Nephron progenitor cell (in vitro differentiated cells): ENCODE results near the gene ROBO2.

ENCODE experiments used
- DNase-seq: peaks from one replicate; pipeline ENCODE4 v3.0.0; 2021
- H3K27ac Mint-ChIP-seq: 2 replicates; pipeline ENCODE4 v1.8.0; 2021; ENCODE audit warnings: mild to moderate bottlenecking, moderate library complexity, mixed read lengths
- H3K27me3 Mint-ChIP-seq: 2 replicates; pipeline ENCODE4 v1.8.0; 2021; ENCODE audit warnings: mild to moderate bottlenecking, low read depth, mixed read lengths; ENCODE audit not compliant: poor library complexity
- H3K36me3 Mint-ChIP-seq: 2 replicates; pipeline ENCODE4 v1.8.0; 2021; ENCODE audit warnings: low read depth, mixed read lengths
- H3K4me1 Mint-ChIP-seq: 2 replicates; pipeline ENCODE4 v1.8.0; 2021; ENCODE audit warnings: mixed read lengths
- H3K4me3 Mint-ChIP-seq: 2 replicates; pipeline ENCODE4 v1.8.0; 2021; ENCODE audit warnings: mild to moderate bottlenecking, moderate library complexity, mixed read lengths
- H3K9me3 Mint-ChIP-seq: 2 replicates; pipeline ENCODE4 v1.8.0; 2021; ENCODE audit warnings: mild to moderate bottlenecking, moderate library complexity, mixed read lengths
- CTCF ChIP-seq: fragments of 200-600 bp; sonication (generic); IDR thresholded peaks from 2 replicates; pipeline ENCODE4 v1.5.0; 2021; ENCODE audit warnings: antibody characterized with exemption

Gene ROBO2

DNA sequence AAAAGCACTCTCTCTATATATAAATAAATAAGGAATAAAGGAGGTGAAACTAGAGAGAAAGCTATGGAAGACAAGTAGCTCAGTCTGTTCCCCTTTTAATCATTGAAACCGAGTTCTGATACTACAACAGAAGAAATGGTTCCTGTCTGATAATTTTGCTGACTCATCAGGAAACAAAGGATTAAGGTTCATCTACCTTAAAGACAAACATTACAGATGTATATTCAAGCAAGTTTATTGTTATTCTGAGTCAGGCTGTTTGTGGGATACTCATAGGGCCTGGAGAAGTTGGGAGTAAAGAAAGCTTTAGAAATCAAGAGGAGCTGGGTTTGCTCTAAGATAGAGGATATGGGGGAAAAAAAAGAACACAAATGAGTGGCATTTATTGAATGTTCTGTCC lies 566.0 kb downstream of the ROBO2 start:
- no peak for DNase-seq
- no peak overlapping the region for H3K4me3 Mint-ChIP-seq
- peaks cover 8% of the 10 kb centered on the region for H3K36me3 Mint-ChIP-seq
- H3K27me3 Mint-ChIP-seq: no peaks in the 10 kb centered on the region
- peaks cover 8% of the 10 kb centered on the region for H3K4me1 Mint-ChIP-seq
- H3K27ac Mint-ChIP-seq: no peak overlapping the region
- TF ChIP-seq CTCF: no peak
- H3K9me3 Mint-ChIP-seq: no peaks in the 10 kb centered on the region

- H3K4me1 Mint-ChIP-seq: peaks cover 8% of the 10 kb centered on the region
- H3K27me3 Mint-ChIP-seq: no peaks in the 10 kb centered on the region
- no peak for TF ChIP-seq CTCF
- H3K36me3 Mint-ChIP-seq: peaks cover 8% of the 10 kb centered on the region
- H3K9me3 Mint-ChIP-seq: no peaks in the 10 kb centered on the region
- no peak for DNase-seq
- H3K4me3 Mint-ChIP-seq: no peak overlapping the region
- H3K27ac Mint-ChIP-seq: no peak overlapping the region
Observed at GRCh38 chr3:77606372-77606771, 566.5 kb downstream of the ROBO2 start.

DNA sequence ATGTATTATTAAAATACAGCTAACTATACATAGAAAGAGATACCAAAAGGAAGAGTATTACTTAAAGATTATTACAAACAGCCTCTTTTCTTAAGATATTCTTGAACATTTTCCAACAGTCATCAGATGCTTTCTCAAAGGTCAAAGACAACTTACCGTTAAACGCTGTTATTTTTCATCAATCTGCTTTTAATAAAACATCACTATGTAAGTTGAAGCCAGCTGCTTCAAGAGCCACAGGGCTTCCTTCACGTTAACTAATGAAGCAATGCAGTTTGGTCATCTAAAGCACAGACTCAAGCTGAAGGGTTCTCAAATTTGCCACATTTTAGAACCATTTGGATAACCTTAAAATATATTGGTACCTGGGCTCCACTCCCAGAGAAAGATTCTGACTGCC lies 578.8 kb downstream of the ROBO2 start:
- H3K27me3 Mint-ChIP-seq: no peaks in the 10 kb centered on the region
- no peak for TF ChIP-seq CTCF
- H3K27ac Mint-ChIP-seq: no peak overlapping the region
- H3K4me3 Mint-ChIP-seq: no peak overlapping the region
- H3K4me1 Mint-ChIP-seq: no peaks in the 10 kb centered on the region
- H3K9me3 Mint-ChIP-seq: no peaks in the 10 kb centered on the region
- no peaks in the 10 kb centered on the region for H3K36me3 Mint-ChIP-seq
- no peak for DNase-seq

GRCh38 chr3:77620009-77620408 lies 580.1 kb downstream of the ROBO2 start:
- H3K36me3 Mint-ChIP-seq: no peaks in the 10 kb centered on the region

GRCh38 chr3:77623500-77623899 lies 583.6 kb downstream of the ROBO2 start:
- Mint-ChIP-seq H3K9me3 (no peaks in the 10 kb centered on the region), H3K27me3 (no peaks in the 10 kb centered on the region), H3K27ac (no peak overlapping the region), H3K4me1 (no peaks in the 10 kb centered on the region), H3K4me3 (no peak overlapping the region), H3K36me3 (no peaks in the 10 kb centered on the region)
- DNase-seq: no peak
- no peak for TF ChIP-seq CTCF

More at GRCh38 chr3:77620009-77620408, 580.1 kb downstream of the ROBO2 start:
- Mint-ChIP-seq H3K9me3 (no peaks in the 10 kb centered on the region), H3K4me1 (no peaks in the 10 kb centered on the region), H3K27ac (no peak overlapping the region), H3K27me3 (no peaks in the 10 kb centered on the region), H3K4me3 (no peak overlapping the region)
- no peak for TF ChIP-seq CTCF
- no peak for DNase-seq

DNA sequence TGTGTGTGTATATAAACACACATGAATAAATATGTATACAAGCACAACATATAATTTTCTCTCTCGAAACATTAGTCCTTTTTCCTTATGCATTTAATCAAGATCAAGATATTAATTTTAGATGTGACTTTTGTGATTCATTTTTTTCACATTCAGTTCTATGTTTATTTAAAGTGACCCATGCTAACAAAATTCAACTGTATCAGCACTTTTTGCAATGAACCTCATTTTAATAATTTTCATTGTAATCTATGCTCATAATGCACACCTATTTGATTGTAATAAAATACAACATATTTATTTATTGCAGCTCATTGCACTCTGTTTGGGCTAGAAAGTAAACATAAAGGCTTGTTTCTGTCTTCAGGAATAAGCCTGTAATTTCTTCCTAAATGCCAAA lies 586.3 kb downstream of the ROBO2 start:
- Mint-ChIP-seq H3K9me3 (no peaks in the 10 kb centered on the region), H3K36me3 (no peaks in the 10 kb centered on the region), H3K4me3 (no peak overlapping the region), H3K27me3 (no peaks in the 10 kb centered on the region), H3K27ac (no peak overlapping the region), H3K4me1 (no peaks in the 10 kb centered on the region)
- DNase-seq: no peak
- TF ChIP-seq CTCF: no peak
